ENCODE results near the gene STRN3.

STRN3 gene

GRCh38 chr14:30869551-30870155 lies 156.5 kb downstream of the STRN3 start:
- DNase-seq: no peak

- DNase-seq: no peak
These were observed 157.4 kb downstream of the STRN3 start for GRCh38 chr14:30868736-30869135.

- no peak for DNase-seq
These were observed 161.2 kb downstream of the STRN3 start for GRCh38 chr14:30864934-30865333.

GRCh38 chr14:30861200-30861599 lies 165.0 kb downstream of the STRN3 start:
- no peak for DNase-seq

- no peak for DNase-seq
These were observed 170.7 kb downstream of the STRN3 start for GRCh38 chr14:30855345-30856037.

- DNase-seq: no peak
These were observed 171.7 kb downstream of the STRN3 start for GRCh38 chr14:30854492-30854891.

- DNase-seq: no peak
These were observed 172.2 kb downstream of the STRN3 start for GRCh38 chr14:30853946-30854345.

- no peak for DNase-seq
These were observed 176.2 kb downstream of the STRN3 start for GRCh38 chr14:30849983-30850382.

GRCh38 chr14:30849354-30849753 lies 176.8 kb downstream of the STRN3 start:
- DNase-seq: no peak

- no peak for DNase-seq
These were observed 177.5 kb downstream of the STRN3 start for GRCh38 chr14:30848449-30849240.

All from COR-L47 (cell line).